ENCODE measurements around the gene NSUN6. TPM values are rescaled to one million over a fixed set of nuclear protein-coding genes. Genes with fewer than 3 reads are reported as not detected.

Gene NSUN6
- total and polyA plus RNA-seq, 2 experiments from 2014 or later = 18.1 to 37.4 TPM

GRCh38 chr10:18689498-18689897 is 38.1 kb upstream of the NSUN6 start:
- Histone ChIP-seq H3K4me3 (no peak overlapping the region), H3K36me3 (ENCODE audit: insufficient read depth) (no peaks in the 10 kb centered on the region), H3K4me2 (no peak overlapping the region), H3K4me1 (ENCODE audit: insufficient read depth) (0 out of 2 replicates have a peak, but pooled peaks cover 6% of the 10 kb centered on the region), H3K79me2 (replicated peaks; ENCODE audit: insufficient read depth) (no peaks in the 10 kb centered on the region), H4K20me1 (replicated peaks; ENCODE audit: insufficient read depth) (no peaks in the 10 kb centered on the region), H3K27me3 (ENCODE audit: insufficient read depth) (no peaks in the 10 kb centered on the region), H3F3A (replicated peaks; ENCODE audit: low read depth) (no peaks in the 10 kb centered on the region), H3K9me2 (ENCODE audit: insufficient read depth) (no peaks in the 10 kb centered on the region), H2AFZ (no peak overlapping the region), H3K27ac (ENCODE audit: low read depth) (no peak overlapping the region)
- H3K4me1 Mint-ChIP-seq = no peaks in the 10 kb centered on the region; the same call in 2 of the 3 replicates
- TF ChIP-seq ZNF114 (CRISPR knock-in tag; IDR thresholded peaks at IDR 0.05) (no peak), ZNF462 (CRISPR knock-in tag; IDR thresholded peaks at IDR 0.05) (no peak), STAT1 (IDR thresholded peaks at IDR 0.05; ENCODE audit: unreplicated experiment) (no peak), CTCF (conservative IDR thresholded peaks at IDR 0.05; ENCODE audit: low read depth in 2 of 2) (peak; percentile 50 to 60), CREB1 (CRISPR knock-in tag; IDR thresholded peaks at IDR 0.05; ENCODE audit: low read depth) (no peak)
- TF ChIP-seq, protein P1, sequence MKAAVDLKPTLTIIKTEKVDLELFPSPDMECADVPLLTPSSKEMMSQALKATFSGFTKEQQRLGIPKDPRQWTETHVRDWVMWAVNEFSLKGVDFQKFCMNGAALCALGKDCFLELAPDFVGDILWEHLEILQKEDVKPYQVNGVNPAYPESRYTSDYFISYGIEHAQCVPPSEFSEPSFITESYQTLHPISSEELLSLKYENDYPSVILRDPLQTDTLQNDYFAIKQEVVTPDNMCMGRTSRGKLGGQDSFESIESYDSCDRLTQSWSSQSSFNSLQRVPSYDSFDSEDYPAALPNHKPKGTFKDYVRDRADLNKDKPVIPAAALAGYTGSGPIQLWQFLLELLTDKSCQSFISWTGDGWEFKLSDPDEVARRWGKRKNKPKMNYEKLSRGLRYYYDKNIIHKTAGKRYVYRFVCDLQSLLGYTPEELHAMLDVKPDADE (IDR thresholded peaks at IDR 0.05) = no peak
- TF ChIP-seq, protein P2, sequence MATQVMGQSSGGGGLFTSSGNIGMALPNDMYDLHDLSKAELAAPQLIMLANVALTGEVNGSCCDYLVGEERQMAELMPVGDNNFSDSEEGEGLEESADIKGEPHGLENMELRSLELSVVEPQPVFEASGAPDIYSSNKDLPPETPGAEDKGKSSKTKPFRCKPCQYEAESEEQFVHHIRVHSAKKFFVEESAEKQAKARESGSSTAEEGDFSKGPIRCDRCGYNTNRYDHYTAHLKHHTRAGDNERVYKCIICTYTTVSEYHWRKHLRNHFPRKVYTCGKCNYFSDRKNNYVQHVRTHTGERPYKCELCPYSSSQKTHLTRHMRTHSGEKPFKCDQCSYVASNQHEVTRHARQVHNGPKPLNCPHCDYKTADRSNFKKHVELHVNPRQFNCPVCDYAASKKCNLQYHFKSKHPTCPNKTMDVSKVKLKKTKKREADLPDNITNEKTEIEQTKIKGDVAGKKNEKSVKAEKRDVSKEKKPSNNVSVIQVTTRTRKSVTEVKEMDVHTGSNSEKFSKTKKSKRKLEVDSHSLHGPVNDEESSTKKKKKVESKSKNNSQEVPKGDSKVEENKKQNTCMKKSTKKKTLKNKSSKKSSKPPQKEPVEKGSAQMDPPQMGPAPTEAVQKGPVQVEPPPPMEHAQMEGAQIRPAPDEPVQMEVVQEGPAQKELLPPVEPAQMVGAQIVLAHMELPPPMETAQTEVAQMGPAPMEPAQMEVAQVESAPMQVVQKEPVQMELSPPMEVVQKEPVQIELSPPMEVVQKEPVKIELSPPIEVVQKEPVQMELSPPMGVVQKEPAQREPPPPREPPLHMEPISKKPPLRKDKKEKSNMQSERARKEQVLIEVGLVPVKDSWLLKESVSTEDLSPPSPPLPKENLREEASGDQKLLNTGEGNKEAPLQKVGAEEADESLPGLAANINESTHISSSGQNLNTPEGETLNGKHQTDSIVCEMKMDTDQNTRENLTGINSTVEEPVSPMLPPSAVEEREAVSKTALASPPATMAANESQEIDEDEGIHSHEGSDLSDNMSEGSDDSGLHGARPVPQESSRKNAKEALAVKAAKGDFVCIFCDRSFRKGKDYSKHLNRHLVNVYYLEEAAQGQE (IDR thresholded peaks at IDR 0.05; ENCODE audit: unreplicated experiment) = no peak
- peak; percentile 33 for DNase-seq (ENCODE audit: low spot score)
- no peak overlapping the region for H3K27ac Mint-ChIP-seq
- H3K9me3 Mint-ChIP-seq = no peaks in the 10 kb centered on the region; the same call in 2 of the 3 replicates
- ATAC-seq = no peak; the same call in 2 of the 3 replicates
- H3K4me3 Mint-ChIP-seq = no peak overlapping the region
- H3K27me3 Mint-ChIP-seq (ENCODE audit: insufficient read depth, low read depth, poor library complexity) = peaks cover 3% of the 10 kb centered on the region
- no peaks in the 10 kb centered on the region for H3K36me3 Mint-ChIP-seq (ENCODE audit: low read depth)
